ENCODE data around the gene SIRPB2. TPM values are rescaled to one million over a fixed set of nuclear protein-coding genes. Genes with fewer than 3 reads are reported as not detected.

SIRPB2 gene
- total RNA-seq, 1 experiment from 2014 or later, result not detected

DNA sequence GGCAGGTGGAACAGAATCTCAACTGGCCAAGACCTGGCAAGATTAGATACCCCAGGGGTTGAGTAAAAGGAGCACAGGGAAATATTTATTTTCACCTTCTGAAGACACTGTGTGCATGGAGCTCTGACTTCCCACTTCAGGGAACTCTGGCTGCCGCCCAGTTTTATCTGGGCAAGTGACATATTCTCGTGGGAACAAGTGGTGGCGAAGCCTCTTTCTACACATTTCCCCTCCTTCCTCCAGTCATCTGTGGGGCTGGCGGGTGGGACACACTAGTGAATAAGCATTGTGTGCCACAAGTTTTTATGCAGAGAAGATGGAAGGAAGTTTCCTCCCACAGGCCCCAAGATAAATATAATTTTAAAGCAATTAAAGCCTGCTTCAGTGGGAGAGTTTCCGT lies 48.1 kb downstream of the SIRPB2 start:
- H3K79me2 ChIP-seq (ENCODE audit: insufficient read depth, low read length), result no peaks in the 10 kb centered on the region
- H4K8ac ChIP-seq (replicated peaks; ENCODE audit: insufficient read length, low read depth, low read length), result no peak overlapping the region
- H4K5ac ChIP-seq (ENCODE audit: insufficient read length, low read depth, low read length), result no peak overlapping the region
- no peaks in the 10 kb centered on the region for H3K27me3 ChIP-seq (ENCODE audit: insufficient read depth, low read length)
- no peak overlapping the region for H3K27ac ChIP-seq (ENCODE audit: insufficient read length, low read depth, low read length)
- no peak overlapping the region for H2AFZ ChIP-seq (ENCODE audit: low read length)
- no peak overlapping the region for H3T11ph ChIP-seq (ENCODE audit: low read length)
- no peaks in the 10 kb centered on the region for H3K4me1 ChIP-seq (ENCODE audit: insufficient read depth, low read length)
- no peak overlapping the region for H3K4me2 ChIP-seq (ENCODE audit: insufficient read depth, insufficient read length, low read length)
- H2BK20ac ChIP-seq (ENCODE audit: low read depth, low read length, poor library complexity, severe bottlenecking), result no peak overlapping the region
- no peak overlapping the region for H3K14ac ChIP-seq (ENCODE audit: insufficient read depth, low read length)
- no CpG with 5 or more reads among the region's 5 CpGs for WGBS (ENCODE audit: extremely low coverage, insufficient read length, low lambda C conversion rate)
- Mint-ChIP-seq H3K9me3 (no peaks in the 10 kb centered on the region; a peak in 1 of 5 replicates), H3K4me1 (peaks cover 2 to 13% of the 10 kb centered on the region in 2 experiments), H3K27ac (no peak overlapping the region), H3K27me3 (ENCODE audit: low read depth) (no peaks in the 10 kb centered on the region), H3K36me3 (ENCODE audit: insufficient read depth in 1 of 3, low read depth in 3 of 3) (peaks cover 37 to 63% (median 56%) of the 10 kb centered on the region in 3 experiments; a peak in 6 of 7 replicates), H3K4me3 (no peak overlapping the region)
- no peak for DNase-seq
- no peaks in the 10 kb centered on the region for H4K20me1 ChIP-seq (ENCODE audit: control insufficient read depth, insufficient read depth, insufficient read length)
- H3K9me3 ChIP-seq (ENCODE audit: control insufficient read depth, low read depth, low read length), result no peaks in the 10 kb centered on the region
- no peak overlapping the region for H3K4ac ChIP-seq (ENCODE audit: low read depth, low read length)
- no peak overlapping the region for H2BK12ac ChIP-seq (ENCODE audit: insufficient read length, low read depth, low read length)
- H2BK120ac ChIP-seq (ENCODE audit: low read depth, low read length, poor library complexity, severe bottlenecking), result no peak overlapping the region
- H2BK5ac ChIP-seq (ENCODE audit: insufficient read length, low read length), result no peak overlapping the region
- no peak overlapping the region for H3K9ac ChIP-seq (ENCODE audit: extremely low read depth, insufficient read length, low read length)
- H3K79me1 ChIP-seq (ENCODE audit: insufficient read depth, low read depth, low read length, poor library complexity, severe bottlenecking), result no peaks in the 10 kb centered on the region
- H3K23me2 ChIP-seq (ENCODE audit: insufficient read length, low read depth, low read length, poor library complexity, severe bottlenecking), result no peaks in the 10 kb centered on the region
- H3K18ac ChIP-seq (ENCODE audit: insufficient read length, low read depth, low read length), result no peak overlapping the region
- no peak overlapping the region for H2AK5ac ChIP-seq (ENCODE audit: insufficient read length, low read length)
- no peak overlapping the region for H2BK15ac ChIP-seq (ENCODE audit: low read depth, low read length)
- no peak overlapping the region for H3K23ac ChIP-seq (ENCODE audit: insufficient read length, low read depth, low read length)
- TF ChIP-seq, protein P1, sequence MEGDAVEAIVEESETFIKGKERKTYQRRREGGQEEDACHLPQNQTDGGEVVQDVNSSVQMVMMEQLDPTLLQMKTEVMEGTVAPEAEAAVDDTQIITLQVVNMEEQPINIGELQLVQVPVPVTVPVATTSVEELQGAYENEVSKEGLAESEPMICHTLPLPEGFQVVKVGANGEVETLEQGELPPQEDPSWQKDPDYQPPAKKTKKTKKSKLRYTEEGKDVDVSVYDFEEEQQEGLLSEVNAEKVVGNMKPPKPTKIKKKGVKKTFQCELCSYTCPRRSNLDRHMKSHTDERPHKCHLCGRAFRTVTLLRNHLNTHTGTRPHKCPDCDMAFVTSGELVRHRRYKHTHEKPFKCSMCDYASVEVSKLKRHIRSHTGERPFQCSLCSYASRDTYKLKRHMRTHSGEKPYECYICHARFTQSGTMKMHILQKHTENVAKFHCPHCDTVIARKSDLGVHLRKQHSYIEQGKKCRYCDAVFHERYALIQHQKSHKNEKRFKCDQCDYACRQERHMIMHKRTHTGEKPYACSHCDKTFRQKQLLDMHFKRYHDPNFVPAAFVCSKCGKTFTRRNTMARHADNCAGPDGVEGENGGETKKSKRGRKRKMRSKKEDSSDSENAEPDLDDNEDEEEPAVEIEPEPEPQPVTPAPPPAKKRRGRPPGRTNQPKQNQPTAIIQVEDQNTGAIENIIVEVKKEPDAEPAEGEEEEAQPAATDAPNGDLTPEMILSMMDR (conservative IDR thresholded peaks at IDR 0.05), result no peak
- H4K91ac ChIP-seq (ENCODE audit: insufficient read length, low read depth, low read length), result no peak overlapping the region
- no peak overlapping the region for H3K56ac ChIP-seq (ENCODE audit: insufficient read length, low read depth, low read length)
